Measurements from ENCODE around the gene CCNA2.

GRCh38 chr4:121791481-121791880 is 32.2 kb downstream of the CCNA2 start:
- TF ChIP-seq TFAP4 (CRISPR knock-in tag; IDR thresholded peaks at IDR 0.05; ENCODE audit: borderline replicate concordance), result no peak
- TF ChIP-seq POLR2AphosphoS5 (IDR thresholded peaks at IDR 0.05; ENCODE audit: control insufficient read depth, insufficient read depth, low read depth, low read length), result no peak
- no peak for TF ChIP-seq ZC3H11A (IDR thresholded peaks at IDR 0.05; ENCODE audit: low read depth, low read length)
- TF ChIP-seq, protein P1, sequence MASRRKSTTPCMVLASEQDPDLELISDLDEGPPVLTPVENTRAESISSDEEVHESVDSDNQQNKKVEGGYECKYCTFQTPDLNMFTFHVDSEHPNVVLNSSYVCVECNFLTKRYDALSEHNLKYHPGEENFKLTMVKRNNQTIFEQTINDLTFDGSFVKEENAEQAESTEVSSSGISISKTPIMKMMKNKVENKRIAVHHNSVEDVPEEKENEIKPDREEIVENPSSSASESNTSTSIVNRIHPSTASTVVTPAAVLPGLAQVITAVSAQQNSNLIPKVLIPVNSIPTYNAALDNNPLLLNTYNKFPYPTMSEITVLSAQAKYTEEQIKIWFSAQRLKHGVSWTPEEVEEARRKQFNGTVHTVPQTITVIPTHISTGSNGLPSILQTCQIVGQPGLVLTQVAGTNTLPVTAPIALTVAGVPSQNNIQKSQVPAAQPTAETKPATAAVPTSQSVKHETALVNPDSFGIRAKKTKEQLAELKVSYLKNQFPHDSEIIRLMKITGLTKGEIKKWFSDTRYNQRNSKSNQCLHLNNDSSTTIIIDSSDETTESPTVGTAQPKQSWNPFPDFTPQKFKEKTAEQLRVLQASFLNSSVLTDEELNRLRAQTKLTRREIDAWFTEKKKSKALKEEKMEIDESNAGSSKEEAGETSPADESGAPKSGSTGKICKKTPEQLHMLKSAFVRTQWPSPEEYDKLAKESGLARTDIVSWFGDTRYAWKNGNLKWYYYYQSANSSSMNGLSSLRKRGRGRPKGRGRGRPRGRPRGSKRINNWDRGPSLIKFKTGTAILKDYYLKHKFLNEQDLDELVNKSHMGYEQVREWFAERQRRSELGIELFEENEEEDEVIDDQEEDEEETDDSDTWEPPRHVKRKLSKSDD (conservative IDR thresholded peaks at IDR 0.05; ENCODE audit: low read length), result no peak
- no peak for TF ChIP-seq SIN3B (IDR thresholded peaks at IDR 0.05; ENCODE audit: low read depth)
- TF ChIP-seq ZNF354B (CRISPR knock-in tag; IDR thresholded peaks at IDR 0.05), result no peak
- no peak for TF ChIP-seq CTCF (IDR thresholded peaks at IDR 0.05 in 2 of 3, conservative IDR thresholded peaks at IDR 0.05 in 1 of 3; ENCODE audit: insufficient read depth in 2 of 3, low read depth in 1 of 3, low read length in 3 of 3)

Data from K562 (cell line).